ENCODE results near the gene MS4A5. TPM values are rescaled to one million over a fixed set of nuclear protein-coding genes. Genes with fewer than 3 reads are reported as not detected.

The MS4A5 gene
- not detected in 2 replicates for polyA plus RNA-seq (2012; rRNA removed)
- not detected in 2 replicates for polyA plus RNA-seq (2012; cell fraction: cytosol; rRNA removed)
- not detected in 2 replicates for polyA plus RNA-seq (2012; cell fraction: nucleus; rRNA removed)

DNA sequence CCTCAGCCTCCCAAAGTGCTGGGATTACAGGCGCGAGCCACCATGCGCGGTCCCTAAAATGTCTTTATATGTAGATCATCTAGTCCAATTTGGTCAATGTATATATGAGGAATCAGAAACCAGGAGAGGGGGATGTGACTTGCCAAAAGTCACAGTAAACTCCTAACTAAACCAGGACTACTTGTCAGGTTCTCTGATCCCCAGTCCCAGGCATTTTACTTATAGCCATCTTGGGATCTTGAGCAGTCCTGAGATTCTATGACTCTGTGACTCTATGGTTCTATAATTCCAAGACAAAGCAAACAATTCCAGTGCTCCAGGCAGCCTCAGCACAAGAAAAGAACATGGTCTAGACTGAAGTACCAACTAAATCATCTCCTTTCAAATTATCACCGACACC lies at the start of gene MS4A5:
Gene MS4A5, plus strand, starts transcription at position 301 of the 400 bp plus-strand sequence. CDS start 103 bp downstream, outside the sequence.
- Histone ChIP-seq H3K79me2 (ENCODE audit: insufficient read depth) (no peaks in the 10 kb centered on the region), H3K4me1 (ENCODE audit: control insufficient read depth in 1 of 2, insufficient read depth in 2 of 2, low read depth in 1 of 2, low read length in 1 of 2) (no peaks in the 10 kb centered on the region), H3K27ac (ENCODE audit: low read depth in 2 of 2, low read length in 1 of 2) (no peak within 1 kb of the TSS), H3K4me2 (no peak within 1 kb of the TSS), H3F3A (replicated peaks; ENCODE audit: insufficient read depth) (no peaks in the 10 kb centered on the region), H3K4me3 (ENCODE audit: low read depth in 2 of 2, low read length in 1 of 2) (no peak within 1 kb of the TSS), H3K27me3 (ENCODE audit: insufficient read depth) (no peaks in the 10 kb centered on the region; the same call in 1 of the 2 replicates), H3K36me3 (replicated peaks in 1 of 2; ENCODE audit: control insufficient read depth in 1 of 2, insufficient read depth in 2 of 2, low read length in 1 of 2) (no peaks in the 10 kb centered on the region), H3K9me3 (no peaks in the 10 kb centered on the region), H3K9me2 (no peaks in the 10 kb centered on the region), H2AFZ (ENCODE audit: low read depth) (no peak within 1 kb of the TSS), H4K20me1 (ENCODE audit: insufficient read depth) (no peaks in the 10 kb centered on the region), H3K9ac (no peak within 1 kb of the TSS)
- TF ChIP-seq FOXM1 (IDR thresholded peaks at IDR 0.05; ENCODE audit: low read depth) (no peak), RXRA (IDR thresholded peaks at IDR 0.05; ENCODE audit: borderline replicate concordance, low read depth) (no peak), TCF12 (IDR thresholded peaks at IDR 0.05) (no peak), ZBTB33 (IDR thresholded peaks at IDR 0.05; ENCODE audit: borderline replicate concordance, low read depth) (no peak), TEAD4 (IDR thresholded peaks at IDR 0.05; ENCODE audit: borderline replicate concordance, insufficient read depth) (no peak), USF1 (IDR thresholded peaks at IDR 0.05; ENCODE audit: borderline replicate concordance, low read depth) (no peak), JUND (IDR thresholded peaks at IDR 0.05) (no peak), SMC3 (IDR thresholded peaks at IDR 0.05; ENCODE audit: low read depth, low read length) (no peak)
- TF ChIP-seq, protein P1, sequence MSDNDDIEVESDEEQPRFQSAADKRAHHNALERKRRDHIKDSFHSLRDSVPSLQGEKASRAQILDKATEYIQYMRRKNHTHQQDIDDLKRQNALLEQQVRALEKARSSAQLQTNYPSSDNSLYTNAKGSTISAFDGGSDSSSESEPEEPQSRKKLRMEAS (IDR thresholded peaks at IDR 0.05; ENCODE audit: low read depth) = no peak
- TF ChIP-seq, protein P2, sequence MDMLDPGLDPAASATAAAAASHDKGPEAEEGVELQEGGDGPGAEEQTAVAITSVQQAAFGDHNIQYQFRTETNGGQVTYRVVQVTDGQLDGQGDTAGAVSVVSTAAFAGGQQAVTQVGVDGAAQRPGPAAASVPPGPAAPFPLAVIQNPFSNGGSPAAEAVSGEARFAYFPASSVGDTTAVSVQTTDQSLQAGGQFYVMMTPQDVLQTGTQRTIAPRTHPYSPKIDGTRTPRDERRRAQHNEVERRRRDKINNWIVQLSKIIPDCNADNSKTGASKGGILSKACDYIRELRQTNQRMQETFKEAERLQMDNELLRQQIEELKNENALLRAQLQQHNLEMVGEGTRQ (IDR thresholded peaks at IDR 0.05; ENCODE audit: borderline replicate concordance, low read depth, low read length) = no peak
- CTCF ChIA-PET = no interaction called here
- POLR2A ChIA-PET = no interaction called here
- DNase-seq = no peak
- 59% methylated on average over 5 of the region's 5 CpGs for WGBS (ENCODE audit: low lambda C conversion rate)

- H3K4me2 ChIP-seq = no peak overlapping the region
- H3K4me3 ChIP-seq (ENCODE audit: low read depth in 2 of 2, low read length in 1 of 2) = no peak overlapping the region
- no peak overlapping the region for H3K27ac ChIP-seq (ENCODE audit: low read depth in 2 of 2, low read length in 1 of 2)
- ChIA-PET POLR2A (no interaction called here), CTCF (no interaction called here)
- H4K20me1 ChIP-seq (ENCODE audit: insufficient read depth) = no peaks in the 10 kb centered on the region
- no peaks in the 10 kb centered on the region for H3K9me2 ChIP-seq
- no peaks in the 10 kb centered on the region for H3F3A ChIP-seq (replicated peaks; ENCODE audit: insufficient read depth)
- no peak overlapping the region for H3K9ac ChIP-seq
- H3K9me3 ChIP-seq = no peaks in the 10 kb centered on the region
- no peak for TF ChIP-seq MXI1 (IDR thresholded peaks at IDR 0.05; ENCODE audit: low read depth, low read length)
- no peak for TF ChIP-seq EP300 (IDR thresholded peaks at IDR 0.05; ENCODE audit: borderline replicate concordance in 1 of 2, low read depth in 1 of 2, low read length in 1 of 2)
- no peak for TF ChIP-seq JUND (IDR thresholded peaks at IDR 0.05)
- no peak for TF ChIP-seq FOXM1 (IDR thresholded peaks at IDR 0.05; ENCODE audit: low read depth)
- no peak for TF ChIP-seq RFX5 (IDR thresholded peaks at IDR 0.05; ENCODE audit: low read length)
- WGBS (ENCODE audit: low lambda C conversion rate) = 2% methylated on average over 5 of the region's 5 CpGs
- H3K27me3 ChIP-seq (ENCODE audit: insufficient read depth) = no peaks in the 10 kb centered on the region
- H3K36me3 ChIP-seq (replicated peaks in 1 of 2; ENCODE audit: control insufficient read depth in 1 of 2, insufficient read depth in 2 of 2, low read length in 1 of 2) = no peaks in the 10 kb centered on the region
- H2AFZ ChIP-seq (ENCODE audit: low read depth) = no peak overlapping the region
- no peaks in the 10 kb centered on the region for H3K4me1 ChIP-seq (ENCODE audit: control insufficient read depth in 1 of 2, insufficient read depth in 2 of 2, low read depth in 1 of 2, low read length in 1 of 2)
- no peaks in the 10 kb centered on the region for H3K79me2 ChIP-seq (ENCODE audit: insufficient read depth)
- DNase-seq = no peak
These were observed 40.0 kb upstream of the MS4A5 start for GRCh38 chr11:60389279-60389910.
